Measurements from ENCODE around the gene NLGN1.

NLGN1 gene

DNA sequence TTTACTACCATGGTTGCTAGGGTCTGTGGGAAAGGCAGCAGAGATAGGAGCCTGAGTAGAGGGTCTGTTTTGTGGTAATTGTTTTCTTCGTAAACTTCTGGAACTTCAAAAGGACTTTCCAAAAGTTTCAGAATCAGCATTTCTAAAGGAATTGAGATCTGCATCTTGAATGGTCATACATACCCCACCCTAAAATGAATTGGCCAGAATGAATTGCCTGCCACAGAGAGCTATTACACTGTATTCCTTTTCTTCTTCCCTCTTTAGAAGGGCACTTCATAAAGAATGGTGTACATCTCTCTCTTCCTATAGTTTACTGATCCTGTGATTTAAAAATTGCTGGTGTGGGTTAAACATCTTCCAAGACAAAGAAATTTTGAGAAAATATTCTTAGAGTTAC is 525.7 kb downstream of the NLGN1 start:
- DNase-seq, result no peak

DNA sequence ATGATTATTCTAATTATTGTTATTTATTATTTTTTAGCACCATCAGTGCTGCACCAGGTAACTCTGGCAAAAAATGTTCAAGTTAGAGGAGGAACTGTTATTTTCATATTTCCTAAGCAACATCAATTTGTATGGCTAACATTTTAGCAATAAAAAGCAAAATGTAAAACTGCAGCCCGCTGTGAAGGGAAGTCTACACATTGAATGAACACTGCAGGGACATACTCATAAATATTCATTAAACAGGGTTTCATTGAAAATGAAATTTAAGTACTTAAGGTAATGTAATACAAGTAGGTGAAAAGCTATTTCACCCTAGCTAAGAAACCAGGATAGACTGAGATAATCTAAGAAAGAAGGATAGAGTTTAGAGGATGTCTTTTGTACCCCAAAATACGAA is 532.7 kb downstream of the NLGN1 start:
- no peak for DNase-seq

GRCh38 chr3:173932624-173933023 is 535.1 kb downstream of the NLGN1 start:
- DNase-seq, result no peak

GRCh38 chr3:173933113-173933512 is 535.6 kb downstream of the NLGN1 start:
- DNase-seq, result no peak

DNA sequence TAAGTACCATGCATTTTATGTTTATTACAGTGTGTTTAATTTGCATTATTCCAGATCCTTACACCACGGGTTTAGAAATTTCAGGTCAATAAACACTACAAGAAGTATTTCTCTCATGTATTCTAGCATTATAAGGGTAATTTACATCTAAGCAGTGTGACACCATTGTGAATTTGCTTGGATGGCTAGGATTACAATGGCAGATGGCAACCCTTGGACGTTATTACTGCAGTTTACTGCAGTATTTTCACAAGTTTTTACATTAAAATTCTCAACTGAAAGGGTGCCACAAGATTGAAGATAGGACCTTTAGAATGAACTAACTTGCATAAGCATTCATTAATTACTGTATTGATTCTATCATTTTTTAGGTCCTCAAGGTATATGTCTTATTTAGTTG is 538.8 kb downstream of the NLGN1 start:
- DNase-seq, result no peak

DNA sequence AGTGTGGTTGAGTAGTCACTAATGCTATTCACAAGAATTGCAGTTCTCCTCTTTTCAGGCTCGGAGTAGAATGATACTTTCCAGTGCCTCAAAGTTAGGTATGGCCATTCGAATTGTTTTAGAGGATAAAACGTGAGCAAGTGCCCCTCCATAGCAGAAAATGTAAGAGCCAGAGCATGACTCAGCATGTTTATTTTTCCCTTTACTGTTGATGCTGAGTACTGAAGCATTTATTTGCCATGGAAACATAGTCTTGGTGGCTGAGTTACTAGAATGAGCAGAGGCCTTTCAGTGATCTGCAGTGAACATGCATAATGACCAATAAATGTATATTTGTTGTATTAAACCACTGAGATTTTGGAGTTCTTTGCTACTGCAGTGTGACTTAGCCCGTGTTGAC is 540.6 kb downstream of the NLGN1 start:
- peak; percentile 65 for DNase-seq

DNA sequence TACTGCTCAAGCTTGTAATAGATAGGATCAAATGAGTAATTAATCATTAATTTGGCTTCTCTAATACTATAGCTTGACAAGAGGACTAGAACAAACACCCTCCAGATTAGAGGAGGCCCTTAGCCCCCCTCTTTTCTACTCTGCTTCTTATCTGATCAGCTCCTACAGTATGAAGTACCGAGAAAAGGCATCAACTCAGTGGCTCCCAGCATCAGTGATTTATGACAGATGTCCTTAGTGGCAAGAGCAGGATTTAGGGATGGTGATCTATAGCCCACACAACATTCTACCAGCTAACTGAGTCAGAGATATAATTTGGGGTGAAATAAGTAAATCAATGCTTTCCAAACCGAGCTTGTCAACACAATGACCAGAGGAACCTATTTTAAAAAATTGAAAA is 541.1 kb downstream of the NLGN1 start:
- DNase-seq, result no peak

DNA sequence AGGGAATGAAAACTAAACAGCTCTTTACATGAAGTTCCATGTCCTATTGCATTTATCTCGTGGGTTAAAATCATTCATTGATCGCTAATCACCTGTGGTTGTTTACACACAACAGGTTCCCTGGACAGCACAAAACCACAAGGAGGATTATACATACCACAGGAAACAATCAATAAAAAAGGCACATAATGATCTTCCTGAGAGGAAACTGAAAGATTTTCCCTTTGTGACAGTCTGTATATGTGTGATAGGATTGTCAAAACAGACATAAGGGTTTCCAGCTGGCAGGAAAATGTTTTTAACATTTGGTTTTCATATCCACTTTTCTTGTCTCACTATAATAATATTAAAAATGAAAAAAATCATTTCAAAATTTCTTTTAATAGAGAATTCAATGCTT is 541.8 kb downstream of the NLGN1 start:
- no peak for DNase-seq

- DNase-seq, result no peak
Measured at GRCh38 chr3:173943264-173943663, 545.7 kb downstream of the NLGN1 start.

DNA sequence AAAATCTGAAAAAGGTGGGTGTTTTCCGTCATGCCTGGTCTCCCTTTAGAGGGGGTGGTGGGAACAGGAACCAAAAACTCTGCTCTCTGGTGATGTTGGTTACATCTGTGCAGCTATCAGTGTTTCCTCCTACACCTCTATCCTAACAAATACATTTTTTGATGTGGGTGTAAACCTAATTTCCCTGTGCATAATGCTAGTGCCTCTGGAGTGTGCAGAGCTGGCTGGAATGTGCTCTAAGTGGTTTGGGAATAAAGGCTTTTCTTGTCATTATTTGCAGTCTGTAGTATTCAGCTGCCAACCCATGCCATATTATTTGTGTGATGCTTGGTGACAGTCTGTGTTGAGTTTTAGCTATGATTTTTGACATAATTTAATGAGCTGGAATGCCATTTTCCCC is 547.6 kb downstream of the NLGN1 start:
- DNase-seq, result no peak

DNA sequence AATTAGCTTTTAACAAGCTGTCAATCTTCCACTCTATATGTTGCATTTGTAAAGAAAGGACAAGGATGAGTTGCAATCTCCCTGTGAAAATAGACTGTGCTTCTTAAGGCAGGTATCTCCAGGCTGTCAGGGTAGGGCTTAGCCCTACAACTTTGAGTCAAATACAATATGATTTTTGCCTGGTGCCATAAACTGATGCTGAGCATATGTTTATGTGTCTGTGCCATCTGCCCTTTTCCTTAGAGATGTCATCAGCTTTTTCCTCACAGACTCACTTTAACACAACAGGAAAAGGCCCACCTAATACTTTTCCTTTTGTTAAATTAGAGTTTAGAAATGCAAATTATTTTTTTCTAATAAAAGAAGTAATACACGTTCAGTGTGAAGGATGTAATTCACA is 548.3 kb downstream of the NLGN1 start:
- no peak for DNase-seq

- DNase-seq, result no peak
Measured at GRCh38 chr3:173954647-173955046, 557.1 kb downstream of the NLGN1 start.

- DNase-seq, result no peak
Measured at GRCh38 chr3:173957646-173958045, 560.1 kb downstream of the NLGN1 start.

DNA sequence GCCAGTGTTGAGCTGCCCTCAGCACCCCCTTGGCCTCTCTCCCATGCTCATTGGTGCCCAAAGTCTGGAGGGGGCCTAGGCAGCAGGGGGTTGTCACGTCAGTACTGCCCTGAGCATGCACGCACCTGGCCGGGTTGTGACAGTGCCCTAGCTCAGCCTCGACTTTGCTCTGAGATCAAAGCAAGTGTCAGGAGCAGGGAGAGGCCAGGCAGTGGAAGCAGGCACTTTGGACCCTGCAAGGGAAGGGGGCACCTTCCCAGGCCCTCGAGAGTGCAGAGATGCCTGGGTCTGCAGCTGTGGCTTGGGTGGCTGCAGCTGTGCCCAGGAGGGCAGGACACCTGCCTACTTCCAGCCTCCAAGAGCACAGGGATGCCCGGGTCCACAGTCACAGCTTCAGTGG is 561.3 kb downstream of the NLGN1 start:
- no peak for DNase-seq

GRCh38 chr3:173970281-173970680 is 572.7 kb downstream of the NLGN1 start:
- no peak for DNase-seq

- DNase-seq, result no peak
Measured at GRCh38 chr3:173976281-173976680, 578.7 kb downstream of the NLGN1 start.

GRCh38 chr3:173977747-173978146 is 580.2 kb downstream of the NLGN1 start:
- DNase-seq, result no peak

GRCh38 chr3:173983343-173983742 is 585.8 kb downstream of the NLGN1 start:
- DNase-seq, result no peak

DNA sequence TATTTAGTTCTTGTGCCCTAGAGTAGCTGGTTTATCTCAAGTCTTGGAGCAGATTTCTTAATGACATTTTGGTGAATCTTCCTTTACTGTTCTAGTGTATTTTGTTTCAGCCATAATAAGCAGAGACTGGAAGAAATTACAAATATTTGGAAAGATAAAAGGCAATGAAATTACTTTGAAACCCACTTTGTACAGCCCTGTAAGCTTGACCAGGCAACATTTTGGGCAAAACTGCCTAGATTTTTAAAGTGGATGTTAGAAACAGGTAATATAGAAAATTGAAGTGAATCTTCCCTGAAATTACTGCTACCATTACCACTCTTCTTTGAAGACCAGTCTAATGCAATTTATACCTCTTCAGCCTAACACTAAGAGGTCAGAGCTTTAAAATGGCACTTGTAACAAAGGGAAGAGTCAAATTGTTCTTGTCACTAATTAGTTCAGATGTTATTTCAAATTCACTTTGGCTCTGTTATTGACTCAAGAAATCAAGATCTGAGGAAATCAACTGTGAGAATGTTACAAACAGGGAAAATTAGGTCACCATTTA is 589.4 kb downstream of the NLGN1 start:
- DNase-seq, result no peak

DNA sequence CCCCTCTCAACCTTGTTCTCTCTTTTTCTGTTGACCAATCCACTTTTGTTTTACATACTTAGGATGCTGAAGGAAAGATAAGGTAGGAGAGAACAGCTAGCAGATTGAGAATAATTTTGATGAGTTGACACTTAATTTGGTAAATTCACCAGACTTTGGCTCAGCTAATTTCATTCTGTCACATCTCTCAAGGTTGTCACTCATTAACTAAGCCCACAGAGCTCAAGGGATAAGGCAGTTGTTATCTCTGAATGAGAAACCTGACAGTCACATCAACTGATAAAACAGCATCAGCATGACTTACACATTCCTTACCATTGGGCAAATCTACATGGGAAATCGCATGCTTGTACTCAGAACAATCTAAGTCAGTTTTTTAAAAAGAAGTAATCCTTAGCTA is 591.4 kb downstream of the NLGN1 start:
- DNase-seq, result no peak

DNA sequence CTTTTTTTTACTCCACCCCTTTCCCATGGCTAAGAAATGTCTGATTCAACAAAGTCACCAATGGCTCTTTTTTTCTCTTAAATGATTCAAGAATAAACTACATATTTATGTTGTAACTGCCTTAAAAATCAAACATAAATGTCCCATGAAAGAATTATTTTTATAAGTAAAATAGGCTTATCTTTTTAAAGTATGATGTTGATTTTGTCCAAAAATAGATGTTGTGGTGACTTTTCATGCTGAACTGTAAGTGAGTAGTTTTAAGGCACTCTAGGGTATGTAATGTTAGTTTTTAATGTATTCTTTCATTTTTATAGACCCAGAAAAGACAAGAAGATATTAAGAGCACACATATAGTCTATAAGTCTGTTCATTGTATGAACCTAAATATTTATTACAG is 594.9 kb downstream of the NLGN1 start:
- no peak for DNase-seq

DNA sequence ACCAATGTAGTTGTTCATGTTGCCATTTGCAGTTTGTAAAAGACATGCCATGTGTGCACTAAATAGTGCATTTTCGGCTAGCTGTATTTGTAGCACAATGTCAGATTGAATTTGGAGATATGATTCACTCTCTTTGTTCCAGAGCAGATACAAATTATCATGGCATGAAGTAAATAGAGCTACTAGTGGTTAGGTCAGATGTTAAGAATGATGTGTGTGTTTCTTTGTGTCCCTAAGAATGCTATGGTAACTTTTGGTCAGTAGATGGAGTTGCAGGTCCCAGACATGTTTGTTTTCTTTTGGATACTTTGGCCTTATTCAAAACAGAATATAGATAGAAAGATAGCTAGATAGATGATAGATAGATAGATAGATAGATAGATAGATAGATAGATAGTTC is 595.8 kb downstream of the NLGN1 start:
- peak; percentile 7 for DNase-seq

DNA sequence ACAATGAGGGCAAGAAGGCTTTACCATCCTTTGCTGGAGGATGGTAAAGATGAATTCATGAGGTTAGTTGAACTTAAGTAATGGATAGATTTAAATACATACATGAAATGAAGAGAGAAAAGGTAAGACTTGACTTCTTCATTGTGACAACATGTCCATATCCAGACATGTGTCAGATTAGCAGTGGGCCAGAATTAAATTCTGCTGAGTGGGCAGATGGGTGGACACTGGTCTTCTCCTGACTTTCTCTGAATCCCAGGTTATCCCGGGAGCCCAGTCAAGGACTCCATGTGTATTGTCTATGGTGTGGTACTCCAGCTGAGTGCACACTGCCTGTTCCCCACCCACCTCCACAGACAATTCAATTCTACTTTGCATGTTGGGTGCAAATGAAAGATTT is 603.1 kb downstream of the NLGN1 start:
- no peak for DNase-seq

DNA sequence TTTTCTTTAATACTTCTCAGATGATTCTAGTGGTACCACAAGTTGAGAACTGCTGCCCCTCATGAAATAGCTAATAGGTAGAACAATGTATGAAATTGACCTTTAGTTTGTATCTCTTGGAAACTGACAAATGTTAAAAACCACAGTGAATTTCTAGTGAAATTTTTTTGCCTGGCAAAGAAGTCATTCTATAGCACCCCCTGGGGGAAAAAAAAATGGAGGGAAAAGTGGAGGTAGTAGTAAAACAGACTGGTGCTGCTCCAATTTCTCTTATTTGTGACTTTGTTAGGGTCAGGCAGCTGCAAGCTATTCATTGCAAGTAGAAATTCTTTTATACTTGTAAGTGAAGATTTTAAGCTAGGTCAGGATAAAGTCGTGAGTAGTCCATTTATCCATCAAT is 605.0 kb downstream of the NLGN1 start:
- no peak for DNase-seq

GRCh38 chr3:174010907-174011306 is 613.4 kb downstream of the NLGN1 start:
- no peak for DNase-seq

DNA sequence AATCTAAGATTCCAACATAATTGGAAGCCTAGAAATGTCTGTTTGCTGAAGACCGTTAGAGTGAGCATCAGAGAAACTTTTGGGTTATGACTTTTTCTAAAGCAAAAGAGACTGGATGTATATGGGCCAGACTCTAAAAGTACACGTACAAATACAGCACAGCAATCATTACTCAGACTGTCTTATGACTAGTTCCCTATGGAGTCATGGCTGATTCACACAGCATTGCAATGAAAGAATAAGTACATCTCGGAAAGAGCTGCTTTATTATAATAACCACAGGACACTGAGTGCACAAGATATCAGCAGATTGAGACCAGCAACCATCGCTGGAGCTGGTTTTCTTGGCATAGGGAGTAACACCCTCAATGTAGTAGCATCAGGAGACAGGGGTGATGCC is 618.6 kb downstream of the NLGN1 start:
- DNase-seq, result no peak

All from NCI-H748 treated with DMSO at 0.1 percent for 48 hours (cell line).